K562 (cell line): ENCODE measurements around the gene OCEL1. TPM values are rescaled to one million over a fixed set of nuclear protein-coding genes. Genes with fewer than 3 reads are reported as not detected.

ENCODE experiments used
- ETV5 ChIP-seq: sonication (generic); formaldehyde crosslinking; IDR thresholded peaks from 2 replicates; pipeline ENCODE4 v1.4.0; 2020; ENCODE audit warnings: low read depth, mild to moderate bottlenecking, missing genetic modification reagents
- FOSL1 ChIP-seq: fragments of 200-800 bp; sonication (Bioruptor generic); conservative IDR thresholded peaks from 2 replicates; pipeline ENCODE4 v1.6.1; 2016; ENCODE audit warnings: missing genetic modification characterization, missing compliant biosample characterization
- GABPB1 ChIP-seq: sonication (generic); formaldehyde crosslinking; IDR thresholded peaks from 2 replicates; pipeline ENCODE4 v1.8.0; 2022; ENCODE audit warnings: mild to moderate bottlenecking, missing genetic modification reagents
- HEY1 ChIP-seq: fragments of 250-450 bp; sonication (Bioruptor Pico); IDR thresholded peaks from 2 replicates; pipeline ENCODE4 v1.5.0; 2020; ENCODE audit warnings: mild to moderate bottlenecking, moderate library complexity, borderline replicate concordance
- HMBOX1 ChIP-seq: sonication (generic); IDR thresholded peaks from 2 replicates; pipeline ENCODE4 v1.6.1; 2016
- KDM5B ChIP-seq: fragments of 200-600 bp; sonication (generic); IDR thresholded peaks from 2 replicates; pipeline ENCODE4 v1.6.1; 2012; ENCODE audit warnings: low read depth, mild to moderate bottlenecking, moderate library complexity, low read length, control low read depth, inconsistent platforms; ENCODE audit not compliant: insufficient replicate concordance
- MCM5 ChIP-seq: fragments of 450-650 bp; IDR thresholded peaks from 2 replicates; pipeline ENCODE4 v1.6.1; 2016; ENCODE audit warnings: low read depth
- MLLT1 ChIP-seq, 2 experiments: fragments of 450-650 bp; IDR thresholded peaks; 2 replicates each; pipeline ENCODE4 v1.6.1; 2016
- POLR2AphosphoS5 ChIP-seq: IDR thresholded peaks from 2 replicates; pipeline ENCODE4 v1.6.1; 2011; ENCODE audit warnings: mild to moderate bottlenecking, low read depth, low read length, moderate library complexity; ENCODE audit not compliant: control insufficient read depth, insufficient read depth
- SIN3A ChIP-seq, 2 experiments: fragments of 150-350 bp in 1 of 2; IDR thresholded peaks; 2 replicates each; pipeline ENCODE4 v1.6.1; 2011 to 2016; ENCODE audit warnings: borderline replicate concordance in 2 of 2, low read depth in 2 of 2, low read length in 2 of 2, mild to moderate bottlenecking in 2 of 2, moderate library complexity in 2 of 2; ENCODE audit not compliant: control insufficient read depth in 1 of 2
- SMARCB1 ChIP-seq: IDR thresholded peaks from 2 replicates; pipeline ENCODE4 v1.6.1; 2011; ENCODE audit warnings: improper control_type of control experiment, low read depth; ENCODE audit not compliant: insufficient read length
- SP1 ChIP-seq: sonication (generic); formaldehyde crosslinking; IDR thresholded peaks from 2 replicates; pipeline ENCODE4 v1.8.1; 2022; ENCODE audit warnings: mild to moderate bottlenecking, missing genetic modification reagents
- STAG1 ChIP-seq: sonication (generic); formaldehyde crosslinking; IDR thresholded peaks from 2 replicates; pipeline ENCODE4 v1.5.0; 2020; ENCODE audit warnings: missing genetic modification reagents, borderline replicate concordance
- SUPT5H ChIP-seq: fragments of 450-650 bp; IDR thresholded peaks from 2 replicates; pipeline ENCODE4 v1.6.1; 2016
- TFAP4 ChIP-seq: sonication (generic); formaldehyde crosslinking; IDR thresholded peaks from 2 replicates; pipeline ENCODE4 v1.8.0; 2022; ENCODE audit warnings: missing genetic modification reagents, mild to moderate bottlenecking, moderate library complexity, borderline replicate concordance
- TRIM28 ChIP-seq: fragments of 450-650 bp; IDR thresholded peaks from 2 replicates; pipeline ENCODE4 v1.6.1; 2017
- VEZF1 ChIP-seq: fragments of 200-800 bp; sonication (Bioruptor generic); IDR thresholded peaks from 2 replicates; pipeline ENCODE4 v1.6.1; 2017; ENCODE audit warnings: missing genetic modification characterization, missing compliant biosample characterization
- ZBTB9 ChIP-seq: fragments of 450-650 bp; formaldehyde crosslinking; IDR thresholded peaks from 2 replicates; pipeline ENCODE4 v1.4.0; 2020; ENCODE audit warnings: mild to moderate bottlenecking, moderate library complexity
- ZKSCAN1 ChIP-seq: fragments of 150-350 bp; IDR thresholded peaks from 2 replicates; pipeline ENCODE4 v1.6.1; 2016; ENCODE audit warnings: low read depth, low read length
- ZNF655 ChIP-seq: fragments of 250-450 bp; sonication (Bioruptor Pico); IDR thresholded peaks from 2 replicates; pipeline ENCODE4 v1.5.0; 2021
- ZNF717 ChIP-seq: fragments of 250-450 bp; sonication (Bioruptor Pico); IDR thresholded peaks from 2 replicates; pipeline ENCODE4 v1.5.0; 2021
- polyA plus RNA-seq, 8 experiments: library from polyadenylated mRNA; depleted of rRNA in 4 of 8; stranded (reverse) in 5 of 8; unstranded in 3 of 8; fragments of >200 nt; fragmentation: Nextera tagmentation in 2 of 8; fragmentation: Illumina TruSeq in 1 of 8; extraction: Ambion mirVana in 2 of 8; extraction: Trizol in 1 of 8; gene quantifications; 2 replicates each; pipeline versions ENCODE4 v1.2.1 to v1.2.3, GENCODE V29; 2011 to 2014; ENCODE audit warnings: inconsistent platforms in 1 of 8, missing spikeins in 1 of 8
- total RNA-seq, 7 experiments: library from RNA; depleted of rRNA in 6 of 7; stranded (reverse); fragments of >200 nt in 6 of 7; fragmentation: Illumina TruSeq in 2 of 7; extraction: Trizol in 2 of 7; gene quantifications; 2 replicates each; pipeline versions ENCODE4 v1.2.1 to v1.2.3, GENCODE V29; 2011 to 2021; ENCODE audit warnings: low replicate concordance in 1 of 7

Gene OCEL1
- total and polyA plus RNA-seq, 9 of the 15 experiments (the other 6 are each of a cell fraction or from before 2014, with no cell fraction given), result 8.0 to 38.0 (median 12.4) TPM

- TF ChIP-seq ETV5 (CRISPR knock-in tag) (0 out of 2 replicates have a peak, but pooled peaks have one; percentile 2), HEY1 (CRISPR knock-in tag) (no peak), VEZF1 (CRISPR knock-in tag) (peak; percentile 76; the same call in 1 of the 2 replicates), STAG1 (CRISPR knock-in tag) (no peak), ZKSCAN1 (0 out of 2 replicates have a peak, but pooled peaks have one; percentile 6), SIN3A (IDR thresholded peaks at IDR 0.05; ENCODE audit: borderline replicate concordance in 2 of 2, control insufficient read depth in 1 of 2, low read depth in 2 of 2, low read length in 2 of 2) (0 out of 4 replicates have a peak, but pooled peaks of 1 of the 2 experiments have one; percentile 63), ZNF655 (CRISPR knock-in tag) (no peak), SMARCB1 (no peak), MCM5 (no peak), TRIM28 (no peak), POLR2AphosphoS5 (peak; percentile 38), MLLT1 (IDR thresholded peaks at IDR 0.05) (no peak), GABPB1 (CRISPR knock-in tag) (peak; percentile 8; the same call in 1 of the 2 replicates), HMBOX1 (peak; percentile 55; the same call in 1 of the 2 replicates), ZBTB9 (CRISPR knock-in tag) (0 out of 2 replicates have a peak, but pooled peaks have one; percentile 14), KDM5B (peak; percentile 7), SP1 (CRISPR knock-in tag) (0 out of 2 replicates have a peak, but pooled peaks have one; percentile 61), ZNF717 (CRISPR knock-in tag) (0 out of 2 replicates have a peak, but pooled peaks have one; percentile 49), FOSL1 (no peak), SUPT5H (peak; percentile 72), TFAP4 (CRISPR knock-in tag) (peak; percentile 17; the same call in 1 of the 2 replicates)
Observed at GRCh38 chr19:17234911-17235299, 8.9 kb downstream of the OCEL1 start (continued).
